ENCODE results near the gene ZNF629. TPM values are rescaled to one million over a fixed set of nuclear protein-coding genes. Genes with fewer than 3 reads are reported as not detected.

Gene ZNF629
- polyA plus RNA-seq, 2 of the 4 experiments (the other 2 are of a cell fraction): 5.9 to 13.6 TPM

DNA sequence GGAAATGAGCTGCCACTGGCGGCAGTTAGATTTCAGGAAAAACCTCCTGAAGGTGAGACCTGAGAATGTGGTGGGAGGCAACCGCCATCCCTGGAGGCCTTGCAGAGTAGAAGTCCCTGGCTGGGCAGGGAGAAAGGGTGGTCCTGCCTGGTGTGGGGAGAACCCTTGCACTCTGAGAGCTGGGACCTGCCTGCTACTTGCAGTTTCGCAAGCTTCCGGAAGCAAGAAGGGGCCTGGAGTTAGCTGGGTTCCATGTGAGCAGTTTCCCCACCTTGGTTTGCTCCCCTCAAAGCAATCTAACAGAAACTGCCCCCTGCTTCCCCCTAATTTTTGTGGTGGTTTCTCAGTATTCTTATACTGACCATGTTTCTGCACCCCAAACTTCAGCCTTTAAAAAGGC lies 6.5 kb downstream of the ZNF629 start:
- DNase-seq (ENCODE audit: low read depth in 1 of 2, low spot score in 1 of 2) (no peak), FAIRE-seq (no peak), ATAC-seq (no peak)
- H3K4me1 ChIP-seq: peaks cover 15% of the 10 kb centered on the region
- H3K9me3 ChIP-seq: no peaks in the 10 kb centered on the region
- 85% methylated on average over 4 of the region's 4 CpGs for WGBS (ENCODE audit: missing lambda C conversion rate)
- ChIA-PET CTCF (interaction anchor here (0.5 to 1.5 kb wide), 3 partner anchors 25 to 136 kb away, joined by 3 to 6 read pairs (median 5); no protein-coding TSS in a partner anchor), POLR2A (interaction anchor here (1.1 kb wide), 1 partner anchor 25 kb away, joined by 3 read pairs; no protein-coding TSS in a partner anchor)
- TF ChIP-seq HOXB13 (CRISPR knock-in tag; IDR thresholded peaks at IDR 0.05; ENCODE audit: low read depth) (no peak), ZFP36 (IDR thresholded peaks at IDR 0.05; ENCODE audit: borderline replicate concordance, partially characterized antibody) (no peak), USF2 (IDR thresholded peaks at IDR 0.05) (no peak), JUNB (IDR thresholded peaks at IDR 0.05) (no peak), MAZ (IDR thresholded peaks at IDR 0.05; ENCODE audit: borderline replicate concordance, low read depth, low read length) (no peak), CBX8 (IDR thresholded peaks at IDR 0.05) (no peak), E2F6 (IDR thresholded peaks at IDR 0.05; ENCODE audit: borderline replicate concordance, low read depth) (no peak), JUN (IDR thresholded peaks at IDR 0.05) (no peak), ZNF302 (CRISPR knock-in tag; IDR thresholded peaks at IDR 0.05) (no peak), KDM5A (IDR thresholded peaks at IDR 0.05) (no peak), ATOH8 (CRISPR knock-in tag; IDR thresholded peaks at IDR 0.05; ENCODE audit: low read depth) (no peak)
- TF ChIP-seq, protein P1, sequence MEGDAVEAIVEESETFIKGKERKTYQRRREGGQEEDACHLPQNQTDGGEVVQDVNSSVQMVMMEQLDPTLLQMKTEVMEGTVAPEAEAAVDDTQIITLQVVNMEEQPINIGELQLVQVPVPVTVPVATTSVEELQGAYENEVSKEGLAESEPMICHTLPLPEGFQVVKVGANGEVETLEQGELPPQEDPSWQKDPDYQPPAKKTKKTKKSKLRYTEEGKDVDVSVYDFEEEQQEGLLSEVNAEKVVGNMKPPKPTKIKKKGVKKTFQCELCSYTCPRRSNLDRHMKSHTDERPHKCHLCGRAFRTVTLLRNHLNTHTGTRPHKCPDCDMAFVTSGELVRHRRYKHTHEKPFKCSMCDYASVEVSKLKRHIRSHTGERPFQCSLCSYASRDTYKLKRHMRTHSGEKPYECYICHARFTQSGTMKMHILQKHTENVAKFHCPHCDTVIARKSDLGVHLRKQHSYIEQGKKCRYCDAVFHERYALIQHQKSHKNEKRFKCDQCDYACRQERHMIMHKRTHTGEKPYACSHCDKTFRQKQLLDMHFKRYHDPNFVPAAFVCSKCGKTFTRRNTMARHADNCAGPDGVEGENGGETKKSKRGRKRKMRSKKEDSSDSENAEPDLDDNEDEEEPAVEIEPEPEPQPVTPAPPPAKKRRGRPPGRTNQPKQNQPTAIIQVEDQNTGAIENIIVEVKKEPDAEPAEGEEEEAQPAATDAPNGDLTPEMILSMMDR (IDR thresholded peaks at IDR 0.05): no peak
- H3K4me2 ChIP-seq: no peak overlapping the region
- H3K27ac ChIP-seq: no peak overlapping the region
- no peak overlapping the region for H3K4me3 ChIP-seq

- no peak for FAIRE-seq
- no peak for ATAC-seq
- WGBS (ENCODE audit: missing lambda C conversion rate): 84% methylated on average over 3 of the region's 3 CpGs
- ChIA-PET CTCF (interaction anchor here (1.1 to 1.5 kb wide), 2 partner anchors 35 to 161 kb away, joined by 3 to 5 read pairs; no protein-coding TSS in a partner anchor), POLR2A (interaction anchor here (1.1 kb wide), 1 partner anchor 25 kb away, joined by 3 read pairs; no protein-coding TSS in a partner anchor)
- Histone ChIP-seq H3K4me1 (peaks cover 11% of the 10 kb centered on the region), H3K27ac (no peak overlapping the region), H3K4me3 (no peak overlapping the region), H3K9me3 (no peaks in the 10 kb centered on the region), H3K4me2 (no peak overlapping the region)
- TF ChIP-seq EP300 (IDR thresholded peaks at IDR 0.05) (no peak), HOXB5 (CRISPR knock-in tag; IDR thresholded peaks at IDR 0.05) (no peak), JUN (IDR thresholded peaks at IDR 0.05) (peak in 1 of 2 experiments; percentile 8; a peak in 1 of 5 replicates)
- no peak for DNase-seq (ENCODE audit: low read depth in 1 of 2, low spot score in 1 of 2)
Observed at GRCh38 chr16:30780021-30780420, 7.0 kb downstream of the ZNF629 start.

- no peak for TF ChIP-seq POLR2AphosphoS2 (conservative IDR thresholded peaks at IDR 0.05; ENCODE audit: low read length)
- TF ChIP-seq JUN (IDR thresholded peaks at IDR 0.05): 0 out of 5 replicates have a peak, but pooled peaks of 1 of the 2 experiments have one; percentile 33
- TF ChIP-seq HEYL (CRISPR knock-in tag; IDR thresholded peaks at IDR 0.05): no peak
- POLR2A ChIA-PET: interaction anchor here (1.1 kb wide), 1 partner anchor 26 kb away, joined by 3 read pairs; no protein-coding TSS in a partner anchor
- DNase-seq (ENCODE audit: low read depth in 1 of 2, low spot score in 1 of 2): no peak
- Histone ChIP-seq H3K4me2 (no peak overlapping the region), H3K4me1 (peaks cover 11% of the 10 kb centered on the region), H3K27ac (no peak overlapping the region), H3K9me3 (no peaks in the 10 kb centered on the region), H3K4me3 (no peak overlapping the region)
- ATAC-seq: no peak
- CTCF ChIA-PET: interaction anchor here (1.1 to 1.5 kb wide), 2 partner anchors 35 to 162 kb away, joined by 3 to 5 read pairs; no protein-coding TSS in a partner anchor
- 95% methylated on average over 6 of the region's 6 CpGs for WGBS (ENCODE audit: missing lambda C conversion rate)
- FAIRE-seq: no peak
Observed at GRCh38 chr16:30779596-30779995, 7.4 kb downstream of the ZNF629 start.
